GM10248 (cell line): ENCODE measurements around the gene CPED1.

ENCODE experiments used
- CTCF ChIA-PET: fragments of 300-600 bp; sonication (Branson Sonifier 250); formaldehyde crosslinking; extraction: SDS; loops from one replicate; lab custom pipeline; 2021; ENCODE audit warnings: antibody characterized with exemption; lab: Yijun Ruan, JAX
- POLR2A ChIA-PET: fragments of 350-650 bp; sonication (Branson Sonifier 250); formaldehyde crosslinking; extraction: SDS; loops from one replicate; lab custom pipeline; 2020; ENCODE audit warnings: antibody characterized with exemption; lab: Yijun Ruan, JAX
- DNase-seq: peaks from one replicate; pipeline ENCODE4 v3.0.0; 2012; ENCODE audit errors: extremely low spot score
- CTCF ChIP-seq: IDR thresholded peaks from 2 replicates; pipeline ENCODE4 v1.5.1; 2012; ENCODE audit warnings: mild to moderate bottlenecking, low read depth; ENCODE audit errors: extremely low read depth, missing control alignments, control extremely low read depth

The CPED1 gene

DNA sequence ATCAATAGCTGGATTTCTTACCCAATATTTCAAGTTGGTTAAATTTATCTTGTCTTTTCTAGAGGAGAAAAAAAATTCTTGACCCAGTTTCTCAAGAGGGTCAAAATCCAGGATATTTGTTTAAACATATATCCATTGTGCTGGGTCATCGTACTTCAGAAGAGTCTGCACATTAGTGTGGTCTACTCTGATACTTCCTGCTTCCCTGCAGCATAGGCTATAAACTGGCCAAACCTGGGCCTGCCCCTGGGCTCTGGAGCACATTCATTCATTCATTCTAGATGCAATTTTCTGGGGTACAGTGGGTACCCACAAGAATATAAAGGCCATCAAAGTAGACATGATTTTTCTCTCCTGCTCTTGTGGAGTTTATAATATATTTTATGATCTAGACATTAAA lies 198.2 kb downstream of the CPED1 start:
- TF ChIP-seq CTCF: no peak
- no peak for DNase-seq
- POLR2A ChIA-PET: no interaction called here
- CTCF ChIA-PET: interaction anchor here (1.3 kb wide), 1 partner anchor 15 kb away, joined by 3 read pairs; no protein-coding TSS in a partner anchor

GRCh38 chr7:121187222-121187621 lies 198.7 kb downstream of the CPED1 start:
- no peak for DNase-seq
- ChIA-PET POLR2A (no interaction called here), CTCF (interaction anchor here (1.3 kb wide), 1 partner anchor 16 kb away, joined by 3 read pairs; no protein-coding TSS in a partner anchor)
- no peak for TF ChIP-seq CTCF

DNA sequence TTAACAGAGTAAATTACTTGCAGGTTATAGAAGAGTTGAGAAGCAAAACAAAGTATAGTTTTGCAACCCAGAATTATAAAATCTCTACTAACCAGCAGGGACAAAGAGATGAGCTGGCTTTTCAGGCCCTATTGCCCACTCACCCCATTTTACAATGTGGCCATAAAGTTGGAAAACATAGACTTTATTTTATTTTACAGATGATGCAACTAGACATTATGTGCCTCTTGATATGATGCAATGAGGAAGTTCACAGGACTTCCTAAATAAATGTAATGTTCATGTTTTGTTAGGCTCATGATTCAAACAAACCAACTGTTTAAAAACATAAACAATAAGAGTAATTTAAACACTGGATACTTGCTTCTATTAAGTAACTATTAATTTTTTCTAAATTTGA lies 199.2 kb downstream of the CPED1 start:
- CTCF ChIA-PET: interaction anchor here (1.3 kb wide), 1 partner anchor 16 kb away, joined by 3 read pairs; no protein-coding TSS in a partner anchor
- POLR2A ChIA-PET: no interaction called here
- no peak for TF ChIP-seq CTCF
- no peak for DNase-seq

- POLR2A ChIA-PET: no interaction called here
- no peak for DNase-seq
- no peak for TF ChIP-seq CTCF
- CTCF ChIA-PET: no interaction called here
Observed at GRCh38 chr7:121192834-121193233, 204.3 kb downstream of the CPED1 start.

- ChIA-PET CTCF (interaction anchor here (1.3 kb wide), 1 partner anchor 20 kb away, joined by 3 read pairs; no protein-coding TSS in a partner anchor), POLR2A (no interaction called here)
- no peak for DNase-seq
- TF ChIP-seq CTCF: no peak
Observed at GRCh38 chr7:121195010-121195409, 206.5 kb downstream of the CPED1 start.

GRCh38 chr7:121195874-121196273 lies 207.4 kb downstream of the CPED1 start:
- ChIA-PET CTCF (interaction anchor here (1.3 kb wide), 1 partner anchor 17 kb away, joined by 3 read pairs; no protein-coding TSS in a partner anchor), POLR2A (no interaction called here)
- TF ChIP-seq CTCF: no peak
- DNase-seq: no peak
